H1 (cell line): ENCODE measurements around the gene CES3. TPM values are rescaled to one million over a fixed set of nuclear protein-coding genes. Genes with fewer than 3 reads are reported as not detected.

Experiments
- CTCF ChIA-PET: fragments of 300-600 bp; sonication (Branson Sonifier 250); formaldehyde crosslinking; loops from one replicate; lab custom pipeline; 2021; ENCODE audit not compliant: partially characterized antibody; lab: Charles Lee
- POLR2A ChIA-PET: fragments of 300-600 bp; sonication (Branson Sonifier 250); formaldehyde crosslinking; loops from one replicate; lab custom pipeline; 2021; ENCODE audit warnings: inconsistent platforms; ENCODE audit not compliant: partially characterized antibody; lab: Charles Lee
- DNase-seq, 2 experiments: peaks; one replicate each; pipeline versions ENCODE4 v3.0.0 to v3.0.0-alpha.2; 2010 to 2022; ENCODE audit warnings: low spot score in 2 of 2, low read depth in 1 of 2, mixed read lengths in 1 of 2
- FAIRE-seq: peaks from 2 replicates; lab custom pipeline; 2011; peaks lifted over from hg19 to GRCh38; lab: Jason Lieb, UNC
- H2AFZ ChIP-seq: 2 replicates; pipeline ENCODE4 v1.8.1; 2012; ENCODE audit warnings: low read length, inconsistent platforms
- H2AK5ac ChIP-seq: 2 replicates; pipeline ENCODE4 v1.6.1; 2013; ENCODE audit warnings: low read depth, low read length
- H2BK120ac ChIP-seq: replicated peaks from 2 replicates; pipeline ENCODE3; 2013; ENCODE audit warnings: low read depth, low read length, inconsistent platforms
- H2BK12ac ChIP-seq: 2 replicates; pipeline ENCODE4 v1.6.1; 2013; ENCODE audit warnings: low read depth, low read length
- H2BK15ac ChIP-seq: 2 replicates; pipeline ENCODE4 v1.6.1; 2013; ENCODE audit warnings: low read length
- H2BK20ac ChIP-seq: 2 replicates; pipeline ENCODE4 v1.6.1; 2013; ENCODE audit warnings: low read length
- H2BK5ac ChIP-seq: 2 replicates; pipeline ENCODE4 v1.6.1; 2013; ENCODE audit warnings: low read depth, low read length
- H3K14ac ChIP-seq: 2 replicates; pipeline ENCODE4 v1.6.1; 2013; ENCODE audit warnings: inconsistent platforms; ENCODE audit not compliant: insufficient read length
- H3K18ac ChIP-seq: 2 replicates; pipeline ENCODE4 v1.6.1; 2013; ENCODE audit warnings: low read length; ENCODE audit errors: extremely low read depth
- H3K23ac ChIP-seq: 2 replicates; pipeline ENCODE4 v1.6.1; 2013; ENCODE audit warnings: inconsistent platforms; ENCODE audit not compliant: insufficient read length
- H3K23me2 ChIP-seq: 2 replicates; pipeline ENCODE4 v1.6.1; 2013; ENCODE audit warnings: low read depth, low read length
- H3K27ac ChIP-seq: 2 replicates; pipeline ENCODE4 v1.6.1; 2011; ENCODE audit warnings: low read depth, low read length, inconsistent platforms
- H3K27me3 ChIP-seq, 4 experiments: replicated peaks in 1 of 4; 1 replicate in 1 of 4; 2 replicates in 3 of 4; pipeline versions ENCODE4 v1.6.1 to v1.8.1; 2011 to 2013; ENCODE audit warnings: low read length in 3 of 4, mild to moderate bottlenecking in 3 of 4, inconsistent platforms in 2 of 4, mixed read lengths in 2 of 4, moderate library complexity in 1 of 4; ENCODE audit not compliant: control insufficient read depth in 3 of 4, insufficient read depth in 3 of 4; ENCODE audit errors: extremely low read depth in 1 of 4
- H3K36me3 ChIP-seq, 4 experiments: 2 replicates each; pipeline versions ENCODE4 v1.6.1 to v1.8.1; 2011 to 2013; ENCODE audit warnings: mild to moderate bottlenecking in 4 of 4, low read length in 3 of 4, moderate library complexity in 2 of 4, control low read depth in 1 of 4, inconsistent platforms in 1 of 4; ENCODE audit not compliant: insufficient read depth in 4 of 4, control insufficient read depth in 2 of 4
- H3K4ac ChIP-seq: replicated peaks from 2 replicates; pipeline ENCODE3; 2013; ENCODE audit warnings: low read length, low read depth, mixed read lengths, inconsistent platforms; ENCODE audit not compliant: insufficient read length
- H3K4me1 ChIP-seq, 4 experiments: replicated peaks in 1 of 4; 1 replicate in 1 of 4; 2 replicates in 3 of 4; pipeline versions ENCODE4 v1.6.1 to v1.8.1; 2011 to 2013; ENCODE audit warnings: low read length in 3 of 4, inconsistent platforms in 2 of 4, mixed read lengths in 1 of 4; ENCODE audit not compliant: insufficient read depth in 4 of 4, control insufficient read depth in 3 of 4
- H3K4me2 ChIP-seq, 2 experiments: 2 replicates each; pipeline versions ENCODE4 v1.6.1 to v1.8.1; 2011 to 2013; ENCODE audit warnings: low read depth in 2 of 2, low read length in 2 of 2, control low read depth in 1 of 2, inconsistent platforms in 1 of 2, mild to moderate bottlenecking in 1 of 2; ENCODE audit not compliant: insufficient read depth in 1 of 2
- H3K4me3 ChIP-seq, 4 experiments: fragments of 200-600, 300-600 bp in 1 of 4; sonication (generic), shearing (Covaris generic), sonication (Bioruptor Twin) in 1 of 4; 2 replicates each; pipeline versions ENCODE4 v1.5.1 to v1.8.1; 2011 to 2016; ENCODE audit warnings: low read length in 4 of 4, low read depth in 3 of 4, control low read depth in 2 of 4, inconsistent platforms in 2 of 4, mild to moderate bottlenecking in 2 of 4, mixed read lengths in 1 of 4, moderate library complexity in 1 of 4; ENCODE audit not compliant: insufficient read depth in 2 of 4; ENCODE audit errors: extremely low read depth in 1 of 4
- H3K56ac ChIP-seq: replicated peaks from 2 replicates; pipeline ENCODE3; 2013; ENCODE audit warnings: low read depth, mild to moderate bottlenecking, mixed read lengths, low read length, inconsistent platforms; ENCODE audit not compliant: insufficient read length
- H3K79me1 ChIP-seq: 2 replicates; pipeline ENCODE4 v1.6.1; 2013; ENCODE audit warnings: low read depth, low read length, control low read depth
- H3K79me2 ChIP-seq, 2 experiments: 2 replicates each; pipeline versions ENCODE4 v1.6.1 to v1.8.1; 2012 to 2013; ENCODE audit warnings: low read length in 2 of 2, mild to moderate bottlenecking in 2 of 2, inconsistent platforms in 1 of 2; ENCODE audit not compliant: insufficient read depth in 2 of 2, control insufficient read depth in 1 of 2
- H3K9ac ChIP-seq, 4 experiments: replicated peaks in 1 of 4; 1 replicate in 1 of 4; 2 replicates in 3 of 4; pipeline versions ENCODE4 v1.6.1 to v1.8.1; 2011 to 2013; ENCODE audit warnings: low read depth in 3 of 4, low read length in 3 of 4, control low read depth in 2 of 4, mild to moderate bottlenecking in 2 of 4, moderate library complexity in 2 of 4, inconsistent platforms in 1 of 4; ENCODE audit errors: extremely low read depth in 1 of 4
- H3K9me3 ChIP-seq, 2 experiments: 2 replicates each; pipeline versions ENCODE4 v1.6.1 to v1.8.1; 2012 to 2013; ENCODE audit warnings: mild to moderate bottlenecking in 2 of 2, moderate library complexity in 2 of 2, control low read depth in 1 of 2, inconsistent platforms in 1 of 2, low read depth in 1 of 2, low read length in 1 of 2, mixed read lengths in 1 of 2; ENCODE audit not compliant: insufficient read depth in 2 of 2
- H4K20me1 ChIP-seq, 2 experiments: replicated peaks in 1 of 2; 2 replicates each; pipeline versions ENCODE3 to v1.8.1; 2011 to 2013; ENCODE audit warnings: inconsistent platforms in 2 of 2, low read length in 2 of 2, mild to moderate bottlenecking in 1 of 2; ENCODE audit not compliant: insufficient read depth in 2 of 2, control insufficient read depth in 1 of 2
- H4K5ac ChIP-seq: 2 replicates; pipeline ENCODE4 v1.6.1; 2013; ENCODE audit warnings: low read length, low read depth, mixed read lengths, inconsistent platforms; ENCODE audit not compliant: insufficient read length
- H4K8ac ChIP-seq: 2 replicates; pipeline ENCODE4 v1.8.0; 2013; ENCODE audit warnings: mild to moderate bottlenecking, moderate library complexity, low read length, inconsistent platforms; ENCODE audit not compliant: insufficient read depth; ENCODE audit errors: extremely low read depth
- H4K91ac ChIP-seq: replicated peaks from 2 replicates; pipeline ENCODE3; 2013; ENCODE audit warnings: low read length, mixed read lengths, inconsistent platforms; ENCODE audit not compliant: insufficient read length
- ASH2L ChIP-seq: fragments of 200-600, 300-600 bp; sonication (generic); IDR thresholded peaks from one replicate; pipeline ENCODE4 v1.7.1; 2017; ENCODE audit warnings: low read length
- CHD1 ChIP-seq: IDR thresholded peaks from 2 replicates; pipeline ENCODE4 v1.6.1; 2012; ENCODE audit warnings: low read depth, low read length, improper control_type of control experiment
- CREB1 ChIP-seq: IDR thresholded peaks from 2 replicates; pipeline ENCODE4 v1.6.1; 2012; ENCODE audit warnings: inconsistent platforms
- EZH2 ChIP-seq: fragments of 200-600 bp; sonication (generic); IDR thresholded peaks from 2 replicates; pipeline ENCODE4 v1.7.1; 2012; ENCODE audit warnings: low read depth, mild to moderate bottlenecking, moderate library complexity, low read length, inconsistent platforms; ENCODE audit not compliant: severe bottlenecking
- JUN ChIP-seq: IDR thresholded peaks from 2 replicates; pipeline ENCODE4 v1.6.1; 2011; ENCODE audit warnings: low read depth, mild to moderate bottlenecking, improper control_type of control experiment, low read length
- KDM1A ChIP-seq: fragments of 200-600, 300-600 bp; sonication (generic); IDR thresholded peaks from 2 replicates; pipeline ENCODE4 v1.7.1; 2016; ENCODE audit warnings: mild to moderate bottlenecking, low read length, borderline replicate concordance
- KDM4A ChIP-seq: IDR thresholded peaks from one replicate; pipeline ENCODE4 v1.7.1; 2012; ENCODE audit warnings: low read depth, mild to moderate bottlenecking, moderate library complexity, low read length, inconsistent platforms; ENCODE audit not compliant: severe bottlenecking
- POLR2A ChIP-seq, 2 experiments: IDR thresholded peaks; 1 replicate in 1 of 2; 2 replicates in 1 of 2; pipeline ENCODE4 v1.6.1; 2011; ENCODE audit warnings: low read depth in 2 of 2, low read length in 2 of 2, mild to moderate bottlenecking in 2 of 2; ENCODE audit errors: control extremely low read depth in 1 of 2
- SAP30 ChIP-seq: fragments of 300-600 bp; sonication (generic); IDR thresholded peaks from 2 replicates; pipeline ENCODE4 v1.7.1; 2012; ENCODE audit warnings: low read length, moderate library complexity, mild to moderate bottlenecking, inconsistent platforms; ENCODE audit not compliant: insufficient read depth, insufficient replicate concordance
- SIN3A ChIP-seq, 2 experiments: IDR thresholded peaks in 1 of 2; conservative IDR thresholded peaks in 1 of 2; 2 replicates each; pipeline ENCODE4 v1.6.1; 2011 to 2012; ENCODE audit warnings: low read length in 2 of 2, improper control_type of control experiment in 1 of 2, low read depth in 1 of 2, mild to moderate bottlenecking in 1 of 2
- SIRT6 ChIP-seq: IDR thresholded peaks from one replicate; pipeline ENCODE4 v1.7.1; 2012; ENCODE audit warnings: low read length, inconsistent platforms
- TAF1 ChIP-seq: IDR thresholded peaks from 2 replicates; pipeline ENCODE4 v1.6.1; 2011; ENCODE audit warnings: mild to moderate bottlenecking, low read depth, low read length
- TAF7 ChIP-seq: optimal IDR thresholded peaks from 2 replicates; pipeline ENCODE3; 2011; ENCODE audit warnings: low read depth, mild to moderate bottlenecking, inconsistent platforms, low read length, moderate library complexity, borderline replicate concordance
- TCF12 ChIP-seq: IDR thresholded peaks from 2 replicates; pipeline ENCODE4 v1.6.1; 2011; ENCODE audit warnings: low read depth, mild to moderate bottlenecking, low read length
- TEAD4 ChIP-seq: IDR thresholded peaks from 2 replicates; pipeline ENCODE4 v1.6.1; 2012; ENCODE audit warnings: low read depth, low read length, inconsistent platforms, mixed read lengths
- WGBS, 2 experiments: shearing (Covaris generic) in 1 of 2; methylation state at CpG; one replicate each; pipeline versions ENCODE4 v1.1.6 to v1.1.7; 2013 to 2015; ENCODE audit warnings: low lambda C conversion rate in 2 of 2, mixed read lengths in 2 of 2, inconsistent platforms in 1 of 2, low coverage in 1 of 2, missing lambda C conversion rate in 1 of 2; ENCODE audit not compliant: insufficient replicate concordance in 2 of 2, insufficient coverage in 1 of 2, insufficient read length in 1 of 2; ENCODE audit errors: extremely low coverage in 1 of 2, missing lambda C conversion rate in 1 of 2; 5-methylcytosine and 5-hydroxymethylcytosine counted together
- polyA plus RNA-seq, 7 experiments: library from polyadenylated mRNA; depleted of rRNA in 3 of 7; stranded (reverse) in 5 of 7; unstranded in 2 of 7; fragments of >200 nt in 5 of 7; fragments of 200-250 nt in 2 of 7; gene quantifications; 1 replicate in 5 of 7; 2 replicates in 1 of 7; 4 replicates in 1 of 7; pipeline versions ENCODE4 v1.2.1 to v1.2.3, GENCODE V29; 2011 to 2013; ENCODE audit warnings: missing spikeins in 2 of 7, mixed read lengths in 2 of 7
- total RNA-seq: library from RNA; stranded (reverse); fragmentation: NEBNext Ultra II Directional; extraction: Animal tissue kit (Norgen Biotek cat#: 25700); gene quantifications from 2 replicates; pipeline ENCODE4 v1.2.1, GENCODE V29; 2021

Gene CES3
- total and polyA plus RNA-seq, 2 of the 8 experiments (the other 6 are each of a cell fraction or from before 2014, with no cell fraction given): 1.6 to 2.2 TPM

DNA sequence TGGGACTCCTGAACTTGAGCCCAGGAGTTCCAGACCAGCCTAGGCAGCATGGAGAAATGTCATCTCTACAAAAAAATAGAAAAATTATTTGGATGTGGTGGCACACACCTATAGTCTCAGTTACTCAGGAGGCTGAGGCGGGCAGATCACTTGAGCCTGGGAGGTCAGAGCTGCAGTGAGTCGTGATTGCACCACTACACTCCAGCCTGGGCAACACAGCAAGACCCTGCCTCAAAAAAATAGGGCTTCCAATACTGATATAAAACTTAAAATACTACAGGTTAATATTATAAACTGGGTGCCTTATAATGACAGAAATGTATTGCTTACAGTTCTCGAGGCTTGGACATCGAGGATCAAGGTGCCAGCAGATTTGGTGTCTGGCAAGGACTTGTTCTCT lies 15.1 kb upstream of the CES3 start:
- no peak overlapping the region for H2BK120ac ChIP-seq
- no peak overlapping the region for H2BK5ac ChIP-seq
- H3K4me1 ChIP-seq: peaks cover 0 to 5% (median 1%) of the 10 kb centered on the region in 4 experiments; a peak in 2 of 7 replicates
- TF ChIP-seq KDM4A (no peak), CHD1 (no peak), SIRT6 (no peak), TAF7 (no peak), ASH2L (no peak), SAP30 (no peak), CREB1 (no peak), POLR2A (IDR thresholded peaks at IDR 0.05; ENCODE audit: control extremely low read depth in 1 of 2, low read depth in 2 of 2, low read length in 2 of 2) (no peak), TEAD4 (no peak), JUN (no peak), TCF12 (no peak), EZH2 (no peak), TAF1 (no peak), SIN3A (conservative IDR thresholded peaks at IDR 0.05 in 1 of 2, IDR thresholded peaks at IDR 0.05 in 1 of 2; ENCODE audit: low read depth in 1 of 2, low read length in 2 of 2) (no peak), KDM1A (no peak)
- TF ChIP-seq, all 59 proteins: peak for 0
- H3K23ac ChIP-seq: no peak overlapping the region
- H3K27ac ChIP-seq: no peak overlapping the region
- peaks cover 0 to 3% of the 10 kb centered on the region in 2 experiments for H4K20me1 ChIP-seq
- no peak overlapping the region for H3K9ac ChIP-seq
- no peak overlapping the region for H2BK20ac ChIP-seq
- no peaks in the 10 kb centered on the region for H3K79me1 ChIP-seq
- FAIRE-seq (no peak), DNase-seq (no peak)
- no peak overlapping the region for H4K5ac ChIP-seq
- no peak overlapping the region for H3K56ac ChIP-seq
- H3K18ac ChIP-seq: no peak overlapping the region
- H4K91ac ChIP-seq: no peak overlapping the region
- no peaks in the 10 kb centered on the region for H3K79me2 ChIP-seq
- H3K4me3 ChIP-seq: no peak overlapping the region
- no peak overlapping the region for H2AK5ac ChIP-seq
- H3K23me2 ChIP-seq: peaks cover 2% of the 10 kb centered on the region; the same call in 1 of the 2 replicates
- ChIA-PET POLR2A (interaction anchor here (0.7 kb wide), 1 partner anchor 10 kb away, joined by 3 read pairs; no protein-coding TSS in a partner anchor), CTCF (interaction anchor here (0.7 to 4.7 kb wide), 12 partner anchors 10 to 247 kb away, joined by 3 to 18 read pairs (median 3); partner anchors contain the start of genes CDH16 and CES3)
- 92% methylated on average over 4 of the region's 4 CpGs; no CpG with 5 or more reads in 1 of the 2 experiments for WGBS, 2 experiments
- H3K36me3 ChIP-seq: peaks cover 5 to 18% (median 14%) of the 10 kb centered on the region in 4 experiments; a peak in 7 of 8 replicates
- no peak overlapping the region for H2BK12ac ChIP-seq
- no peaks in the 10 kb centered on the region for H3K9me3 ChIP-seq
- H2AFZ ChIP-seq: no peak overlapping the region
- H3K4me2 ChIP-seq: no peak overlapping the region
- H3K14ac ChIP-seq: no peak overlapping the region
- H2BK15ac ChIP-seq: no peak overlapping the region
- no peak overlapping the region for H3K4ac ChIP-seq
- no peak overlapping the region for H4K8ac ChIP-seq
- H3K27me3 ChIP-seq: peaks cover 10 to 34% (median 32%) of the 10 kb centered on the region in 4 experiments
